BLaER1 (cell line): ENCODE data around the gene CALML6.

Source experiments
- H3K27ac ChIP-seq: shearing (Covaris generic); formaldehyde crosslinking; 2 replicates; pipeline ENCODE4 v1.8.1; 2022
- H3K27me3 ChIP-seq: shearing (Covaris generic); formaldehyde crosslinking; 2 replicates; pipeline ENCODE4 v1.8.1; 2022
- H3K36me3 ChIP-seq: shearing (Covaris generic); formaldehyde crosslinking; 2 replicates; pipeline ENCODE4 v1.8.1; 2022
- H3K4me1 ChIP-seq: shearing (Covaris generic); formaldehyde crosslinking; 2 replicates; pipeline ENCODE4 v1.8.1; 2022
- H3K4me2 ChIP-seq: shearing (Covaris generic); formaldehyde crosslinking; 2 replicates; pipeline ENCODE4 v1.8.1; 2022
- H3K4me3 ChIP-seq: shearing (Covaris generic); formaldehyde crosslinking; 2 replicates; pipeline ENCODE4 v1.8.1; 2022
- H3K9ac ChIP-seq: shearing (Covaris generic); formaldehyde crosslinking; 2 replicates; pipeline ENCODE4 v1.8.1; 2022
- H3K9me3 ChIP-seq: shearing (Covaris generic); formaldehyde crosslinking; 2 replicates; pipeline ENCODE4 v1.8.1; 2022
- H4K20me1 ChIP-seq: shearing (Covaris generic); formaldehyde crosslinking; 2 replicates; pipeline ENCODE4 v1.8.1; 2022
- Cebpa-rat ChIP-seq: shearing (Covaris generic); IDR thresholded peaks from 2 replicates; pipeline ENCODE4 v1.8.1; 2022

The CALML6 gene

DNA sequence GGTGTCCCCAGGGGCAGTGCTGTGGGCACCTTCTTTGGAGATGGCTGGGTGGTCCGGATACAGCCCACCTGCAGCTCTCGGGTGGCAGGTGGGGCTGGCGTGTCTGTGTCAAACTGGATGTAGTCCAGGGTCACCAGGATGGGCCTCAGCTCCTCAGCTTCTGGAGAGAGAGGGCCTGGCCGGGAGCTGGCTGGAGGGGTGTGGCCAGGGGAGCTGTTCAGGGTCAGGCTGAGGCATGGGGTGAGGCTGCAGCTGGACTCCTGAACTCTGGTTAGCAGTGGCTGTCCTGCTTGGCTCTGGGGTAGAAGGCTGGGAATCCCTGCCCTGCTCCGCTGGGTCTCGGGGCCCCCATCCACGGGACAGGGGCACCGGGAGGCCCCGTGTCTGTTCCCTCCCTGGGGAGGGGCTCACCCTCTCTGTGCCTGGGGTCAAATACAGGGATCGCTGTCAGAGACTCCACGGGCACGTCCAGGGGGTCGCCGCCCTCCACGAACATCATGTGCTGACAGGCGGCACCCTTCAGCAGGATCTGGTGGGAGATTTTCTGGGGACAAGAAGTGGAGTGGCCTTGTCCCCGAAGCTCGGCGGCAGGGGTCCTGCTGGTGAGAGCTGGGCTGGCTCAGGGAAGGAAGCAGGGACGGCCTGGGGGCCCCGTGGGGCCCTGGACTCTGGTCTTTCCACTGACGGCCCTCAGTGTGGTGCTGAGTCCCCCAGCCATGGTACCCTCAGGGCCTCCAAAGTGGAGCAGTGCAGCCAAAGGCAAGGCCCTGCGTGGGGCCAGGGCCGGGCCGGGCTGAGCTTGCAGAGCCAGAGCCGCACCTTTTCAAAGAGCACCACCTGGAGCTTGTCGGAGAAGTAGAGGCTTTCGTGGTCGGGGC, 8.1 kb downstream of the CALML6 start:
- Histone ChIP-seq H3K27ac (peak overlapping the region; percentile 51), H3K9ac (0 out of 2 replicates have a peak overlapping the region, but pooled peaks have one; percentile 24), H3K36me3 (no peaks in the 10 kb centered on the region), H3K4me2 (peak overlapping the region; percentile 64), H3K4me1 (peaks cover 92% of the 10 kb centered on the region), H3K4me3 (no peak overlapping the region), H4K20me1 (no peaks in the 10 kb centered on the region), H3K9me3 (no peaks in the 10 kb centered on the region), H3K27me3 (no peaks in the 10 kb centered on the region; the same call in 1 of the 2 replicates)
- TF ChIP-seq Cebpa-rat, result no peak

DNA sequence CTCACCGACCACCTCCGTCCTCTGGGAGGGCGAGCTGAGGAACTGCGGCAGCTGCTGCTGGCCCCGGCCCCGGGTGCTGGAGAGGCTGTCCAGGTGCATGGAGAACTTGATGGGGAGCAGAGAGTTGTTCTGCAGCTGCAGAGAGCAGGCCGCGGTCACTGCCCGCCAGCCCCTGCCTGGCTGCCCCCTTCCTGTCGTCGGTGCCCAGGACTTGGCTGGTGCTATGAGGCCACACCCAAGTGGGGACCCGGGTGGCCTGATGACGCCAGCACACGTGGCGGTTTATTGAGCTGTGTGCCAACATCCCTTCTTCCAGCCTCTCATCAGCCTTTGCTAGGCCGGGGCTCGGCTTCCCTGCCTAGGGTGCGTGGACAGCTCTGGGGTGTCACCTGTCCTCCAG, 9.3 kb downstream of the CALML6 start:
- no peak overlapping the region for H3K4me3 ChIP-seq
- peak overlapping the region; percentile 79 for H3K27ac ChIP-seq
- peaks cover 94% of the 10 kb centered on the region for H3K4me1 ChIP-seq
- H3K9ac ChIP-seq, result peak overlapping the region; percentile 63; the same call in 1 of the 2 replicates
- no peaks in the 10 kb centered on the region; the same call in 1 of the 2 replicates for H3K27me3 ChIP-seq
- TF ChIP-seq Cebpa-rat, result no peak
- H3K9me3 ChIP-seq, result no peaks in the 10 kb centered on the region
- no peaks in the 10 kb centered on the region for H3K36me3 ChIP-seq
- peak overlapping the region; percentile 89 for H3K4me2 ChIP-seq
- no peaks in the 10 kb centered on the region for H4K20me1 ChIP-seq

DNA sequence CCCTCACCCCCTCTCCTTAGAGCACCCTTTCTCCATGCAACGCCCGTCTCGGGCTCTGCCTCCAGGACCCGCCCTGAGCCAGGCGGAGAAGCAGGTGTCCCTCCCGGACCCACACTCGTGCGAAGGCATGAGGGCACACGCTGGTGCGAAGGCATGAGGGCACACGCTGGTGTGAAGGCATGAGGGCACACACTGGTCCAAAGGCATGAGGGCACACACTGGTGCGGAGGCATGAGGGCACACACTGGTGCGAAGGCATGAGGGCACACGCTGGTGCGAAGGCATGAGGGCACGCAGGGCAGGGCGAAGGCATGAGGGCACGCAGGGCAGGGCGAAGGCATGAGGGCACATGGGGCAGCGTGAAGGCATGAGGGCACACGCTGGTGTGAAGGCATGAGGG, 9.8 kb downstream of the CALML6 start:
- peak overlapping the region; percentile 79 for H3K27ac ChIP-seq
- H3K9ac ChIP-seq, result peak overlapping the region; percentile 63; the same call in 1 of the 2 replicates
- no peaks in the 10 kb centered on the region for H3K36me3 ChIP-seq
- no peak for TF ChIP-seq Cebpa-rat
- H3K4me2 ChIP-seq, result peak overlapping the region; percentile 89
- H3K4me3 ChIP-seq, result no peak overlapping the region
- no peaks in the 10 kb centered on the region for H3K9me3 ChIP-seq
- H3K27me3 ChIP-seq, result no peaks in the 10 kb centered on the region; the same call in 1 of the 2 replicates
- H4K20me1 ChIP-seq, result no peaks in the 10 kb centered on the region
- peaks cover 95% of the 10 kb centered on the region for H3K4me1 ChIP-seq

DNA sequence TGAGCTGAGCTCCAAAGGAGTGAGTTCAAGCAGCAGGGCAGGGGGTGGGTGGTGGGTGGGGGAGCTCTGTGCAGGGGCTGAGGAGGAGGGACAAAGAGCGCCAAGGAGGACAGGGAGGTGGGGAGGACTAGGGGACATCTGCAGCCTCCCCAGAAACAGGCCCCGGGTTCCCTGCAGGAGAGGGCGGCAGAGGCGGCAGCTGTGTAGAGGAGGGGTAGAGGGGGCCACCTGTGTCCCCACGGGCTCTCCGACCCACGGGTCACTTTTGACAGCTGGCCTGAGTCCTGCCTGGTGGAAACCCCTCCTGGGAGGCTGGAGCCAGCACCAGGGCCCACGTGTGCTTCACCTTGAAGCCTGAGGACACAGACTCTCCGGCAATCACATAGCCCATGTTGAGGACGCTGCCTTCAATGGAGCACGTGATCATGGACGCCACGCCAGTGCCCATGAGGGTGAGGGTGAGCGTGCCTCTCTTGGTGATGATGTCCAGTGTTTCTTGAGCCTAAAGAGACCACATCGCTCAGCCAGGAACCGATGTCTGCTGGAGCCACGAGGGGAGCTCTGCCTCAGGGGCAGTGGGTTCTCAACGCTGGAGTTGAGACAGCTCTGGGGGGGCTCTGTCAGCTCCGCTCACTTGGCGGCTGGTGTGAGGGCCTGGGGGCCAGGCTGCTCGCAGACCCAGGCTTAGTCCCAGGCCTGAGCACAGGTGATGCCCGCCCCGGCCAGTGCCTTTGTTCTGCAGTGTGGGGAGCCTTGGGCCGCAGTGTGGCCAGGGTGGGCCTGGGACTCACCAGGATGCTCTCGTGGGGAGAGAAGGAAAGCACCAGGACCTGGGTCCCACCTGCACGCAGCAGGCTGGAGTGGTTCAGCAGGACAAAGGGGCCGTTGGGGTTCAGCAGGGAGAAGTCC, 10.6 kb downstream of the CALML6 start:
- H3K9me3 ChIP-seq, result no peaks in the 10 kb centered on the region
- no peaks in the 10 kb centered on the region for H3K36me3 ChIP-seq
- peak overlapping the region; percentile 79 for H3K27ac ChIP-seq
- H3K27me3 ChIP-seq, result no peaks in the 10 kb centered on the region; the same call in 1 of the 2 replicates
- H3K4me3 ChIP-seq, result no peak overlapping the region
- H3K4me1 ChIP-seq, result peaks cover 95% of the 10 kb centered on the region
- H4K20me1 ChIP-seq, result no peaks in the 10 kb centered on the region
- H3K4me2 ChIP-seq, result peak overlapping the region; percentile 89
- no peak overlapping the region for H3K9ac ChIP-seq
- TF ChIP-seq Cebpa-rat, result no peak

DNA sequence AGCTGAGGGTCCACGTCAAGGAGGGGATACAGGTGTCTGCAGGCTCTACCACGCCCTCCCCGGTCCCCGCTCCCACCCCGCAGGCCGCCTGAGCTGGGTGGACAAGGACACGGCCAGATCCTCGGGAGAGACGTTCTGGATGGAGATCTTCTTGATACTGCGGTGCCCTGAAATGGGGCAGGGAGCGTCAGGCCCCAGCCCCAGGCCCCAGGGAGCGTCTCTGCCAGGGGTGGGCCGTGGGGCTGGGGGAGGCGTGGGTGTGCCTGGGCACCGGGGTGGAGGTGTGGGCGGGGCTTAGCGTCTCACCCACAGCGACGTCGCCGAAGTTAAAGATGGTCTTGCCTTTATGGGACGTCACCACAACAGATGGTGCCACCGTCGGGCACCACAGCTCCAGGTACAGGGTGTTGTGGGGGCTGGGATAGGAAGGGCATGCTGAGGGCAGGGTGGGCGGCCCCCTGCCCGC, 11.3 kb downstream of the CALML6 start:
- Histone ChIP-seq H3K4me3 (no peak overlapping the region), H3K27ac (peak overlapping the region; percentile 79; the same call in 1 of the 2 replicates), H3K4me2 (peak overlapping the region; percentile 89), H3K4me1 (peaks cover 88% of the 10 kb centered on the region), H4K20me1 (no peaks in the 10 kb centered on the region), H3K9ac (no peak overlapping the region), H3K9me3 (no peaks in the 10 kb centered on the region), H3K36me3 (no peaks in the 10 kb centered on the region), H3K27me3 (no peaks in the 10 kb centered on the region; the same call in 1 of the 2 replicates)
- TF ChIP-seq Cebpa-rat, result no peak

DNA sequence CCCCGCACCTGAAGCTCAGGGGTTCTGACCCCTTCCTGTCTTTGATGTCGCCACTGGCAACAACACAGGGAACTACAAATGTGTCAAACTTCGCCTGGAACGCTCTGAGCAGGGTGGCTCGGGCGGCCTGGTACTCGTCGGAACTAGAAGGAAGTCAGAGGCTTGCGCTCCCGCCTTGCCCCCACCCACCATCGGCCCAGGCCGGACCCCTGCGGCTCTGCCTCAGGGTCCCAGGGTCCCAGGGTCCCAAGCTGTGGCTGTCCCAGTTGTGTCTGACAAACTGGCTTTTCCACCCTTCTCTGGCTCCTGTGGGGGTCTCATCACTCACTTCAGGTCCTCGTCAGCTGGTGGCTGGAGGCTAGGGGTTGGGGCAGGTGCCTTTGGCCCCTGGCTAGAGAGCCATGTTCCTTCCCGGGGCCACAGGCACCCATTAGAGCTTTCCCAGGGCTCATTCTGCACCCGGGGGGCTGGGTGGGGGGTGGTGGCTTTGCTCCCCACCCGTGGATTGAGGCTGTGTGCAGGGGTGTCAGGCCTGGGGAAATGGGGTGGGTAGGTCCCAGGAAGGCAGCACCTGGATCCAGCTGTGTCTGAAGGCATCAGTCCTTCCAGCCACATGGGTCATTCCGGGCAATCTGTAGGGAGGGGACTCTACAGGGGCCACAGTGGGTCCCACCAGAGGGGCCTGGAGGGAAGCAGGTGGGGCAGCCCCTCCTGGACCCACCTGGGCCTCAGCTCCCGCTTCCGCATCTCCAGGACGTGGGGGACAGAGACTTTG, 12.0 kb downstream of the CALML6 start:
- peak overlapping the region; percentile 89 for H3K4me2 ChIP-seq
- H3K4me1 ChIP-seq, result peaks cover 81% of the 10 kb centered on the region
- no peaks in the 10 kb centered on the region for H4K20me1 ChIP-seq
- no peak overlapping the region for H3K9ac ChIP-seq
- H3K9me3 ChIP-seq, result no peaks in the 10 kb centered on the region
- H3K27me3 ChIP-seq, result no peaks in the 10 kb centered on the region; the same call in 1 of the 2 replicates
- TF ChIP-seq Cebpa-rat, result no peak
- H3K27ac ChIP-seq, result peak overlapping the region; percentile 44; the same call in 1 of the 2 replicates
- no peak overlapping the region for H3K4me3 ChIP-seq
- H3K36me3 ChIP-seq, result no peaks in the 10 kb centered on the region

DNA sequence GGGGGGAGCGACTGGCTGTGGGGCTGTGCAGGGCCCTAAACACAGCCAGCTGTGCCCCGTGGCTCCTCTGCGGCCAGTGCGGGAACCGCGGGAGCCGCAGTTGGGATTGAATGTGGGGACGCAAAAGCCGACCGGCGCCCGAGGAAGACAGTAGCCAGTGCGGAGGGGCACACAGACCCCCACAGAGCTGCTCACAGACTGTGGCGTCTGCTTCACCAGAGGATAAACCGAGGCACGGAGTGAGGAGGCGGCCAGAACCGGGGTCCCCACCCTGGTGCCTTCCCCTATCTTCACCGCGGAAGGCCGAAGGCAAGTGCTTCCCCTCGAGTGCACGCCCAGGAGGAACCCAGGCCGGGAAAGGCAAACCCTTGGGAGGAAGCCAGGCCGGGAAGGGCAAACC, 12.7 kb downstream of the CALML6 start:
- Histone ChIP-seq H3K9ac (no peak overlapping the region), H3K4me2 (peak overlapping the region; percentile 89), H3K4me3 (no peak overlapping the region), H3K9me3 (no peaks in the 10 kb centered on the region), H3K27me3 (no peaks in the 10 kb centered on the region; the same call in 1 of the 2 replicates), H3K4me1 (peaks cover 74% of the 10 kb centered on the region), H3K27ac (peak overlapping the region; percentile 44; the same call in 1 of the 2 replicates), H4K20me1 (no peaks in the 10 kb centered on the region), H3K36me3 (no peaks in the 10 kb centered on the region)
- no peak for TF ChIP-seq Cebpa-rat

DNA sequence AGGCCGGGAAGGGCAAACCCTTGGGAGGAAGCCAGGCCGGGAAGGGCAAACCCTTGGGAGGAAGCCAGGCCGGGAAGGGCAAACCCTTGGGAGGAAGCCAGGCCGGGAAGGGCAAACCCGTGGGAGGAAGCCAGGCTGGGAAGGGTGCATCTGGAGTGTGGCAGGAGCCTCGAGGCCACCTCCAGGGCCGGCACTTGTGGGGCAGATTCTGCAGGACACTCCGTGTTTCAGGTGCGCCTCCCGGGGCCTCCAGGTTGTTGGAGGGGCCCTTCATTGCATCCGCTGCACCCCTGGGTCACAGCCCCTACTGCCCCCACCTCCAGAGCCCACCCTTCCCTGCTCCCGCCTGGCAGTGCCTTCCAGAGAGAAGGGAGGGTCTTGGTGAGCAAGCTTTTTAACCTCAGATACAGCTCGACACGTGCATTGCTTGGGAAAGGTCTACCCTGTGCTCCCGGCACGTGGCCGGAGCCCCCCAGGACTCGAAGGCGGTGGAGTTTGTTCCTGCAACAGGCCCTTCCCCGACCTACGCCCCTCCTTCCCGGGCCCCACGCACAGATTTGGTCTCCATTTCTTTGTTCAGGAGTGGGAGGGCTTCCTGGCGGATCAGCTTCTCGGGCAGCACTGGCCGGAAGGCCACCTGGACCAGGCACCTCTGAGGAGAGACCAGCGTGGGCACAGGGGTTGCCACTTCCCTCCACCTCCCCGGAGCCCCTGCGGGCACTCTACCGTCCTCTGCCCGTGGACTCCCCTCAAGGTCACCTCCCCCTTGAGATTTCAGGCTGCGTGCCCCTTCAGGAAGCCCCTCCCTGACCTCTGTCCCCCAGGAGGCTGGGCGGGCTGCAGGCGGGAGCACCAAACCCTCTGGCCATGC, 13.4 kb downstream of the CALML6 start:
- no peak for TF ChIP-seq Cebpa-rat
- no peak overlapping the region for H3K4me3 ChIP-seq
- peaks cover 67% of the 10 kb centered on the region for H3K4me1 ChIP-seq
- H4K20me1 ChIP-seq, result no peaks in the 10 kb centered on the region
- H3K36me3 ChIP-seq, result no peaks in the 10 kb centered on the region
- 0 out of 2 replicates have a peak, but pooled peaks cover 2% of the 10 kb centered on the region for H3K9me3 ChIP-seq
- peak overlapping the region; percentile 89 for H3K4me2 ChIP-seq
- H3K27me3 ChIP-seq, result no peaks in the 10 kb centered on the region; the same call in 1 of the 2 replicates
- H3K9ac ChIP-seq, result no peak overlapping the region
- no peak overlapping the region for H3K27ac ChIP-seq
